Germinal center (tissue), 1 donor: ENCODE data around the gene NAPB.

Source experiments
- DNase-seq: peaks from one replicate; pipeline ENCODE4 v3.0.0; 2012; ENCODE audit warnings: mixed read lengths, low spot score

Gene NAPB

DNA sequence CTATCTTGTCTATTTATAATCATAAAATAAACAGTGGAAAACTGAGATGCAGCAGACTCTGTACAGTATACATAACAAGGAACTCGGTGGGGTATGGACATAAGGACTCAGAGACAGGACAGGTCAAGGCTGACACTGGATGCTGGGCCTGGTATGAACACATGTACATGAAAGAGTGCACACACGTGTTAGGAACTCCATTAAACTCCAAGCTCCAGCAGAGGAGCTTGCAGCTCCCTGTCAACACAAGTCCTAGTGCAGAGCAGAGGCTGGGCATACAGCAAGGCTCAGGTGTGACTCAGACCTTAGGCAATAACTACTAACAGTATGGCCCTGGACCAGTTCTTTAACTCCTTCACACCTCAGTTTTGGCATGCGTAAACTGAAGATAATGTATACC, 17.1 kb downstream of the NAPB start:
- no peak for DNase-seq

DNA sequence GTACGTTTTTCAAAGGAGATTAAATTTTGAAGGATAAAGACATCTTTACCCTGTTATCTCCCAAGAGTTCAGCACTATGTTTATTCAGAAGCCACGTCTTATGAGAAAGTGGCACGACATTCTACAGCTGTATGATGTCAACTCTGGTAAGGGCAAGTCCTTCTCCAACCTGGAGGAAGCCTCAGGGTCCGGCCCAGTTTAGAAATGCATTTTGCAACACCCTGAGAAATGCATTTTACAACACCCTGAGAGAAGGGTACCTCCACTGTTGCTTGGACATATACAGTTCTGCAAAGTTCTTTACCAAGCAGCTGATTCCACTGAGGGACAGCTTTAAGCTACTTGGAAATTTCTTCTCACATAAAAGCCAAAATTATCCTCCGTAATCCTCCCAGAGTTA, 17.5 kb downstream of the NAPB start:
- DNase-seq, result no peak

DNA sequence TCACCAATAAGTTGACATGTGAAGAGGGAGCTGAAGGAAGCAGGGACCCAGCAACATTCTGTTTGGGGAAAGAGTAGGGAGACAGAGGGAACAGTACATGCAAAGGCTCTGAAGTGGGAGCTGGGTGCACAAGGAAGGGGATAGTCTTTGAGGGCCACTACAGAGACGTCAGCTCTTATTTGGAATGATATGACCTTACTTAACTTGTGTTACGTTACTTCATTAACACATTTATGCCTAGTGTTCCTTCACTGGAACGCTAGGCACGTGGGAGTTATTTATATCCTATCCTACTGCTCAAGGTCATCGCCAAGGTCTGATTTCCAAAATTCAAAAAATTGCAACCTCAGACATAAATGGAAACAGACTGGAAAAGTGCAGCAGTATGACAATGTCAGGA, 20.2 kb downstream of the NAPB start:
- DNase-seq, result no peak

DNA sequence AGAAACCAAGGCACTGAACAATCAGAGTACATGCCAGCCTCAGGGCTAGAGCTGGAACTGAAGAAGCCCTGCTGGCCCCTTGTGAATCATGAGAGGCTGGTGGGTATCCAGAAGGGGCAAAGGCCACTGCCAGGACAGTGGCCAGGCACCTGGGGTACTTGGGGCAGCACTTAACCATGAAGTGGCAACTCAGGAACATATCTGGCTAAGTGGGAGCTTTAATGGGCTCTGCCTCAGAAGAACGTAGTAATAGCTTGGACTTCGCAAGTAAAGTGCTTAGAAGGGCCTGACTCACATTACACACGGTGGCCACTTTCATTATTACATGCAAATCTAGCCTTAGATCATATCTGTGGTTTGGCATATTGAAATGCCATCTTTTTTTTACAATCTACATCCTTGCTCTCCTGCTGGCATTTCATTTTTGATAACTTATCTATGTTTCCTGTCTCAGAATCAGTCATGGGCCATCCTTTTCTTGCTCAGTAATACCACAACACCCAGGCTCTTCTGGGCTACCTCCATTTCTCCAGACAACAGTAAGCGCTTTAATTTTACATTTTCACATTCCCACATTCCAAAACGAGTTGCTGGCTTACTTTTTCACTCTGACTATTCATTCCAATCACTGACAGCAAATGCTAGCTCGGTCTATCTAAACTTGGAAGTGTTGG, 21.6 kb downstream of the NAPB start:
- DNase-seq, result no peak

DNA sequence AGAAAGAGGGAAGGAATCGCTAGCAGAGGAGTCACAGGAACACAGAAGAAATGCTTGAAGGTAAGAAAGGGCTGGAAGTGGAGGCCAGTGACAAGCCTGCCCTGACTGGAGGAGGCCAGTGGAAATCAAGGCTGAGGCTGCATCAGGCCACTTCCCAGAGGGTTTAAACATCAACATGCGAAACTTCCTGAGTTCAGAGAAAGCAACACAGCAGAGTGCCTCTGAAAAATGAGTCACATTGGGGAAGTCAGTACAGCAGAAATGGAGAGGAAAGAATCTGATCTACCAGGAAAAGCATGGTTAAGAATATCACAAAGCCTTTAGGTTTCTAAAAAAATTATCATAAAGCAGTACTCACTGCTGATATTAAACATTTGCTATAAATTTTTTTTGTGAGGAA, 23.3 kb downstream of the NAPB start:
- no peak for DNase-seq

DNA sequence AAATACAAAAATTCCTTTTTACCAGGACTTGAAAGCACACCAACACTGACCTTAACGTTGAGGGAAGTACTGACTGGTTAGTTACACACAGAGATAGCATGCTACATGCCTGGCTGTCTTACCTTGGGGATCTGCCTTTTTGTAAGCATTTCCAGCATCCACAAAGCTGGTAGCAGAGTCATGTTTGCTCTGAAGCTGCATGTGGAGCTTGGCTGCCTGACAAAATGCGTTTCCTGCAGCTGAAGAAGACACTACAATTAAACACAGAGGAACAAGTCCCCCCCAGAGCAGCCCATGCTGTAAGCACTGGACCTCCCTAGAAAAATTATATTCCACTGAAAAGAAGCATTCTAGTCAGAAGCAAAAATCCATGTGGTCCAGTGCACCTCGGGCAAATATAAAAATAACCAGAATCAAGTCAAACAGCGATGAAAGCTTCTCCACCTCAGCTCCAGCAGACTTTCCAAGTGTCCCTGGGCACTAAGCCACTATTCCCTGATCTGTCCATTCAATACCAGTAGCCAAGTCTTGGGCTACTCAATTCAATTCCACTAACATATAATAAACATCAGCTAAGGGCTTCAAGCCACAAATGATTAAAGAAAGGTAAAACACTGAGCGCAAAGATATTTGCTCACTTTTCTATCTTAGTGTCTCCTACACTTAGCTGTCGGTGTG, 24.2 kb downstream of the NAPB start:
- no peak for DNase-seq

DNA sequence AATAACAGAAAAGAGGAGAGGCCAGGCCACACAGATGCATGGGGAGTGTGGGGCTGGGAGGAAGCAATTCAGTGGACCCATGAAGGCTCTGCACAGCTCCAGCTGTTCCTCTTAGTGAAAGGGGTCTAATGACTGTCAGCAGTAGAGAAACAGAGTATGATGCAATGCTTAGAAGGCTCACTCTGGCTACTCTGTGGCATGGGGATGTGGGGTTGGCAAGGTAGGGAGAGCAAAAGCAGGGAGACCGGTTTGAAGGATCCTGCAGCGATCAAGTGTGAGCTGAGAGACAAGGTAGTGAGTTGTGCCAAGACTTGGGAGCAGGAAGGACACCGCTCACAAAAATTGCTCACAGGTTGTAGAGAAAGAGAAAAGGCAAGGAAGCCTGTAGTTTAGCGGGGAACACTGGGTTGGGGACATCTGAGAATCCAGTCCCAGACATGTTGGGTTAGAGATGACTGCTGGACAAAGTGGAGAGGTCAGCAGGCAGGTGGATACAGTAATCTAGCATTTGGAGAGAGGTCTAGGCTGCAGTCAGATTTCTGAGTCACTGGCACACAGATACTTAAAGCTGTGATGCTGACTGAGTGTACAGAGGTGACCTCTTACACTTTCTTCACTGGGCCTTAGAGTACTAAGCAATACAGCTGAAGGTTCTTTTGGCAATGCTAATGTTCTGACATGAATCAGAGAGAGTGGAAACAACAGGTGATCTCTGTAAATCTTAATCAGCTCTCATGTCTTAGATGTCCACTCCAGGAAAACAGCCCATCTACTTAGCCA, 27.1 kb downstream of the NAPB start:
- DNase-seq, result no peak

DNA sequence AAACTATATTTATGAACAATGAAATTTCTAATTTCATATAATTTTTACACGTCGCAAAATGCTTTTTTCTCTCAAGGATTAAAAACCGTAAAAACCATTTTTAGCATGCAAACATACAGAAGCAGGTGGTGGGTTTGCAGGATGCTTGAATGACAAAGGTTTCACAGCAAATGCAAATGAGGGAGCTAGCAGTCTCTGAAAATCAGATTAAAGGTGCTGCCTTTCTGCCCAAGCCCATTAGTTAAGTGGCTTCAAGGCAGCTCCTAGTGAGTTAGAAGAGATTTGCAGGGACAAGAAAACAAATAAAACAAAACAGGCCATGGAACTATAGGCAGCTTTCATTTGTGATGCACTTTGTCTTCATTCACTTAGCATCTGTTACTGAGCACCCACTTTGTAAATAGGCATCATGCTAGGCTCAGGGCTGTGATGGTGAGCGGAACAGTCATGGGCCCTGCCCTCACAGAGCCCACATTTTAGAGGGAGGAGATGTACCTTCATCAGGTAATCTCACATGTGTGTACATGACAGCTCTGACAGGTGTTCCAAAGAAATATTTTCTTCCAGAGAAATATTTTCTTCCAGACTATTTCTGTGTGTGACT, 29.5 kb downstream of the NAPB start:
- peak; percentile 31 for DNase-seq

DNA sequence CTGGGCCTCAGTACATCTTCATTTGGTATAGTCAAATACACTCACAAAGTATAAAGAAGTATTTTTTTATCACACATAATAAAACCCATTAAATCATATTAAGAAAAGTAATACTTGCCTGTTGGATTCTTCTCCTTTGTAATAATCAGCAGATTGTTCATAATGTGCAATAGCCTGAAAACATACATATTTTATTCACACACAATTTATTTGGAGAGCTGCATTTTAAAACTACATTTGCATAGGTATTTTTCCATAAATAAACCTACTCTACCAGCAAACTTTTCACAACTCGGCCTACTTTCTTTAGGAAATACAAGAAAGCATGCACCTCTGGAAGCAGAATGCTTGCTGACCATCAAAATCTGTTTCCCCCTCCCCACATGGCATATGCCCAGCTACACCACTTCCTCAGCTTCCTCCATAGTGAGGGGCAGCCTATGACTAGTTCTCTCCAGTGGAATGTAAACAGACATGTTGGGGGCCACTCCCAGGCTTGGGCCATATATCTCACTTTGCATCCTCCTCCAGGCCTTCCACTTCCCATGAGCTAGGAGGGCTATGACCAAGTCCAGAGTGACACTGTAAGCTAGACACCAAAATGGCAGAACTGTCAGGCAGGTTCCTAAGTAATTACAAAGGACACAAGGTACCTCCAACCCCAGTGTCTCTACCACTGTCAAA, 31.1 kb downstream of the NAPB start:
- no peak for DNase-seq

DNA sequence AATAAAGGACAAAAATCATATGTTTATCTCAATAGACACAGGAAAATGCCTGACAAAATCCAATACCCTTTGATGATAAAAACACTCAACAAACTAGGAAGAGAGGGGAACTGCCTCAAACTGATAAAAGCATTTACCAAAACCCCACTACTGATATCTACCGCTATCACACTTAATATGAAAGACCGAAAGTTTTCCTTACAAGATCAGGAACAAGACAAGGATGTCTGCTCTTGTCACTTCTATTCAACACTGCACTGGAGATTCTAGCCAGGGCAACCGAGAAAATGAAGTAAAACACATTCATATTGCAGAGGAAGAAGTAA, 34.2 kb downstream of the NAPB start:
- DNase-seq, result no peak

DNA sequence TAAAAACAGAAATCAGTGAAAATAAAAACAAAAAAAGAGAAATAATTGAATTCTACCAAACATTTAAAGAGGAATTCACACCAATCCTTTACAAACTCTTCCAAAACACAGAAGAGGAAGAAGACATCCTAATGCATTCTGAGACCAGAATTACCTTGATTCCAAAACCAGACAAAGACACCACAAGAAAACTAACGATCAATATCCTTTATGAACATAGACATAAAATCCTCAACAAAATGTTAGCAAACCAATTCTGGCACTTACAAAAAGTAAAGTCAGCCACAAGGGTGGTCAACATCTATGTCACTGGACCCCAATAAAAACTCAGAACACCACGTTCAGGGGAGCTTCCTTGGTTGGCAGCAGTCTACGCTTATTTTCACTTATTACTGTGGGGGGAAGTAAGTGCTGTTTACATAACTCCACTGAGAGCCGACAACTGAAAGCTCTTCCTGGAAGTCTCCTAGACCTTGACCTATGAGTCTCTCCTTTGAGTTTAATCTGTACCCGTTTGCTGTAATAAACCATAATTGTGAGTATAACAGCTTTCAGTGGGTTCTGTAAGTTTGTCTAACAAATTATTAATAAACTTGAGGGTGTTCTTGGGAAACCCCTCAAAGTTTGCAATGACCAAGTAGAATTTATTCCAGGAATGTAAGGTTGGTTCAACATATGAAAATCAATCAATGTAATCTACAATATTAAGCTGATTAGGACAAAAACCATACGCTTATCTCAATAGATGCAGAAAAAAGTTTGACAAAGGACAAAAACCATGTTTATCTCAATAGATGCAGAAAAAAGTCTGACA, 34.8 kb downstream of the NAPB start:
- DNase-seq, result no peak

DNA sequence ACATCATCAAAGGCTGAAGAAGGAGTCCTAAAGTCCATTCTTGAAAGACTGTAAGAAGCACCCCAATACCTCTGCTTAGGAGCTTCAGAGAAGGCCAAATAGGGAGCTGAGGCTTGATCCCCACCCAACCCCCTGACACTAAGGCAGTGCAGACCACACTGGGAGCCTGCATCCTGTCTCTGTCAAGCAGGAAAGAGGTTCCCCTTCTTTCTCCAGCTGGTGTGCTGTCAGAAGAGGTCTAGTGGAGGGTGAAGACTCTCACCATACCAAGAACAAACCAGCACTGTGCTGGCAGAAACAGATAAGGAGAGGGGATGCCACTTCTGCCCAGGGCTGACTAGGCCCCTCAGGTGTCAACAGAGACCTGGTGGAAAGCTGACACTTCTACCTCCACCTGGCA, 39.4 kb downstream of the NAPB start:
- no peak for DNase-seq

DNA sequence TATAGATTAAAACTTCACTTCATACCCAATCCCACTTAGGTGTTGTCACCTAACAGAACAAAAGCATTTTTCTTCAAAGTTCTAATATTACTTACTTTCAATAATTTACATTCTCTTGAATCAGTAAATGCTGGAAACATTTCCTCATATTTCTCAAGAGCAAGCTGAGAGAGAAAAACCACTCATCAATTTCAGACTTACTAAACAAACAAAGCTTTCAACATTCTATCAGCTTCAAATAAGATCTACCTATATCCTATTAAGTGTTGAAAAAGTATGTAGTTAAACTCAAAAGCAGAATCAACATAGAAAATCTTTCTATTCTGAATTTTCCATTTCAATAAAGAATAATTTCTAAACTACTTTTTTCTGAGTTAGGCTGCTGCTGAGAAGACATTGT, 41.5 kb downstream of the NAPB start:
- DNase-seq, result no peak

DNA sequence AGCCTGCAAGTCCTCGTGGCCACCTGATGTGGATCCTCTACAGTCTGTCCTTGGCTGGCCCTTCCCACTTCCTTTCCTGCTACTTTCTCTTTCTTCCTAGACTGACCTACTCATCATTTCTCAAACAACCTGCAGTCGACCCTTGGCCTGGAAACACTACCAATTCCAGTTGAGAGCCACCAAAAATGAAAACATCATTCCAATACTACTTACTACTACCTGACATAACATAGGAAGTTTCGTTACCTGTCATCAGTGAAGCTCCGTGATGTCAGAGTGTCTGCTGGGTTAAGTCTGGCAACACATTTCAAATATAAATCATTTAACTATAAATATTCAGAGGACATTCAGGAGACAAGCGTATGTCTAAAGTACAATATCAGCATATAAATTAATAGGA, 45.5 kb downstream of the NAPB start:
- DNase-seq, result no peak

DNA sequence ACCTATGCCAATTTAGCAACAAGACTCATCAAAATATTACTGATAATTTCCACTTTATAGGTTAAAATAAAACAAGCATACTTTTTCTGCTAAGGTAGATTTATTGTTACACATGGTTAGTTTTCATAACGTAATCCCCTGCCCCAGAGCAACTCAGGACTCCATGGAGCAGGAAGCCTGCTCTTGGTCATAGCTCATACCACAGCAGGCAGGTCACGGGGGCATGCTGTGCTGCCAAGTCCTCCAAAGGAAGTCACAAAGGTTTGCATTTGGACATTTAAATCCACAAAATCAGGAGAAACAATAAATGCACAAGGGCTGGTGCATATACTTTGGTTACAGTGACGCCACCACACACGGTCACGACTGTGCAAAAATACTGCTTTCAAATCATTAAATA, 46.8 kb downstream of the NAPB start:
- no peak for DNase-seq

DNA sequence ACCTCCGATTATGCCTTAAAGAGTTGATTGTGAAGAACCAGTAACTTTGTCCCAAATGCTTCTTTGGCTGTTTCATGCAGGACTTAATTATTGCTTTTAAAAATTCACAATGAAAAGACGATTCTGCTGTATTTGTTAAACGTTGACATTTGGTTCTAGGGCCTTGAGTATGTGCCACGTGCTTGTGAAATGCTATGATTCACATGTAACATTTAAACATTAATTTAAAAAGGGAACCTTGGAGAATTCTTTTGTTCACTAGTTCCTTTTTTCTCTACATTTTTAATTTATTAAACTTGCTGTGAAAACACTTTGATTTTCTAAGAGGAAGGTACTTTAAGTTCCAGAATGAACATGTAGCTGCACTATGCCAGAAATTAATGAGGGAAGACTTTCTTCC, 49.8 kb downstream of the NAPB start:
- no peak for DNase-seq

DNA sequence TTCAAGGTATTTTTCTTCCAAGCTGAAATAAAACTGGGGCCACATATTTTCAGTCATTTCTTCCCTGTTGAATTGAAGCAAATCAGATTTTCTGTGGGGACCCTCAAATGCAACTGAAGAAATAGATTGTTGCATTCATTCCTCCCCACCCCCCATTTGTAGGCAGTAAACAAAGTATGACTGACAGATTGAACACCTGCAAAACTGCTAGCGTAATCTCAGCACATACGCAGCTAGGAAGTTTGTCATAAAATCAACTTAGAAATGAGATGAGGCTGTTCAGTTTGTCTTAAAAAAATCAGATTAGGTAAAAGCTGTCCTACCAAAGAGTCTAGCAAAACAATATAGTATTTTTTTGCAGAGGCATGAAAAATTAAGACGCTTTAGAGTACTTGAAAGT, 50.4 kb downstream of the NAPB start:
- no peak for DNase-seq

DNA sequence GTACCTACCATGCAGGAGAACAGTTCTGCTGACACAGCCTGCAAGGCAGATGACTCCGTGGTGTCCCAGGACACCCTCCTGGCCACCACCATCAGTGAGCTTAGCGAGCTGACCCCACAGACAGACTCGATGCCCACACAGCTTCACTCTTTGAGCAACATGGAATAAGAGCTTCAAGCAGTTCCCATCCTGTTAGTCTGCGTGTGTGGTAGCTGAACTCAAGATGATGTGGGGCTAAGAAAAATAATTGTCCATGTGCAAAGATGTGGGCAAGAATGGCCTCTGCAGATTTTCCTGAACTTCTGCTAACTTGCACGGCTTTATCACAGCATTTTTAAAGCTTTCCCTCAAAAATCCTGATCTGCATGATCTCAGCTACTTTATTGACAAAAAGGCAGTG, 51.0 kb downstream of the NAPB start:
- no peak for DNase-seq

DNA sequence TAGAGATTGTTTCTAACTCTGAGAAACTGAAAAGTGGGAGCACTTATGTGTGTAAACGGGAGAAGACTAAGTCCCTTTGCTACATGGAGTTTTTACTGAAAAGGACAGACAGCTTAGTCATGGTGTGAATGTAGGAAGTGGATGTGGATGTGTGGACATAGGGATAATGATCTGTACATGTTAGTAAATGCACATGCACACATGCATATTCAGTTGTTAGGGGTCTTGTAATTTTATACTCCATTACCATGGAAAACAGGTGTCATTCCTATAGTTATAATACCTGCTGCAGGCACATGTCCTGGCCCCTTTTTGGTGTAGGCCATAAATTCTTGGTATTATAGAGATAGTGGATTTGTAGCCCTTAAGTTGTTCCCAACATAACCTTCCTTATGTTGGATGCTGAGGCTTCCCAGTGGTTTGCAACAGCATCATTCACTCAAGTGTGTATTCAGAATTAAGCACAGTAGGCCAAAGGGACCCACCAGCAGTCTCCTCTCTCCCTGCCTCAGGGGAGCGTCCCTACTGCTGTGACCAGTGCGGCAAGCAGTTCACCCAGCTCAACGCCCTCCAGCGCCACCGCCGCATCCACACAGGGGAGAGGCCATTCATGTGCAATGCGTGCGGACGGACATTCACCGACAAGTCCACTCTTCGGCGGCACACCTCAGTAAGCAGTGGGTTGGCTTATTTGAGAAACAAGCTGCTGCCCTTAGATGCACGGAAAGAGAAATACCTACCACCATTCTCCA, 52.0 kb downstream of the NAPB start:
- DNase-seq, result no peak

DNA sequence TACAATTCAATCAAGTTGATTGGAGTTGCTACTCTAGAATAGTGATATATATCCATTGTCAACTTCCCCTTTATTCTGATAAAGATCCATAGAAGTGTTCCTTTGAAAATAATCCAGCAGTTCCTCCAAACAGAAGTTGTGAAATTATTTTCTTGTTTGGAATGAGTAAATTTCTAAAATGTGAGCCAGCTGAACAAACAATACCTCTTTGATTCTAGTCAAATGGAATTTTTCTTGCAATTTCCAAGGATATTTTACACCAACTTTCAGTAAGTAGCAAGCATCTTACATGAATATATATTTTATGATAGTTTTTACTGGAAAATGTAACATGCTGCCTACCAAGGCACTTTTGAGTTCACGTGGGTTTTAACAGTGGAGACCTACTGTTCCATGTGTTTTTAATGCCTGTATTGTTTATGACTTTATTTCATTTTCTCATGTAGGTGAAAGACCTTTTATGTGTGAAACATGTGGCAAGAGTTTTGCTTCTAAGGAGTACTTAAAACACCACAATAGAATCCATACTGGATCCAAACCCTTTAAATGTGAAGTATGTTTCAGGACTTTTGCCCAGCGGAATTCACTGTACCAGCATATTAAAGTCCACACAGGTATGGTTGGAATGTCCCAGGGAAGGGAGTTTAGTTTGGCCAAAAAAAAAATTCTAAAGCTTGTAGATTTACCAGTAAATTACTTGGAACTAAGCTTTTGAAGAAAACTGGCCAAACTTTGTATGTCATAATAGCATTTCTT, 52.8 kb downstream of the NAPB start:
- DNase-seq, result no peak
